Gastrocnemius medialis (tissue), 4 donors: Measurements from ENCODE around the gene FGF9. TPM values are rescaled to one million over a fixed set of nuclear protein-coding genes. Genes with fewer than 3 reads are reported as not detected.

ENCODE experiments used
- ATAC-seq, 2 donors: fragments of 150-250 bp; one replicate each; pipeline ENCODE4 v1.9.1; 2016
- DNase-seq, 2 donors: peaks; one replicate each; pipeline ENCODE4 v3.0.0-alpha.2; 2019
- H3K27ac ChIP-seq, 4 donors: fragments of 200-600 bp; sonication (generic); 1 replicate in 1 of 4; 2 replicates in 3 of 4; pipeline ENCODE4 v1.5.1; 2016 to 2018; ENCODE audit warnings: mild to moderate bottlenecking in 2 of 4, moderate library complexity in 1 of 4
- H3K27me3 ChIP-seq, 3 donors: fragments of 200-600 bp; sonication (generic) in 2 of 3; 1 replicate in 1 of 3; 2 replicates in 2 of 3; pipeline versions ENCODE4 v1.5.1 to v1.6.0; 2016 to 2019; ENCODE audit warnings: mild to moderate bottlenecking in 1 of 3, moderate library complexity in 1 of 3
- H3K36me3 ChIP-seq, 2 donors: fragments of 200-600 bp; sonication (generic) in 1 of 2; one replicate each; pipeline ENCODE4 v1.5.1; 2017 to 2018
- H3K4me1 ChIP-seq, 2 donors: fragments of 200-600 bp; sonication (generic) in 1 of 2; one replicate each; pipeline ENCODE4 v1.5.1; 2016 to 2017; ENCODE audit warnings: mild to moderate bottlenecking in 2 of 2
- H3K4me3 ChIP-seq, 4 donors: fragments of 200-600 bp; sonication (generic) in 3 of 4; 1 replicate in 1 of 4; 2 replicates in 3 of 4; pipeline ENCODE4 v1.5.1; 2016 to 2019; ENCODE audit warnings: mild to moderate bottlenecking in 2 of 4
- H3K9me3 ChIP-seq, 3 donors: fragments of 200-600 bp; sonication (generic) in 2 of 3; 1 replicate in 1 of 3; 2 replicates in 2 of 3; pipeline ENCODE4 v1.5.1; 2016 to 2019
- POLR2A ChIP-seq, 2 donors: fragments of 450-650 bp; IDR thresholded peaks; one replicate each; pipeline ENCODE4 v1.6.1; 2017; ENCODE audit warnings: antibody characterized with exemption in 2 of 2, mild to moderate bottlenecking in 2 of 2, moderate library complexity in 2 of 2
- in situ Hi-C, 4 donors: fragments of 200-750 bp; cut with MboI; loops; one replicate each; pipeline versions ENCODE4 v1.15.0 to v1.8.0; 2017; ENCODE audit warnings: low sequenced_read_pairs in 4 of 4
- intact Hi-C: fragments of 100-400 bp; cut with DNase I; formaldehyde crosslinking; loops from one replicate; pipeline ENCODE4 v1.15.1; 2023; ENCODE audit warnings: low total_unique reads
- total RNA-seq, 4 donors: library from RNA; depleted of rRNA; stranded (reverse); fragments of >200 nt; gene quantifications; one replicate each; pipeline versions ENCODE4 v1.1.0 to v1.2.3, GENCODE V29; 2016
- TF ChIP-seq, protein P1 (sequence below), 5 experiments: fragments of 450-650 bp in 3 of 5; fragments of 200-600 bp in 2 of 5; sonication (generic) in 2 of 5; IDR thresholded peaks in 4 of 5; conservative IDR thresholded peaks in 1 of 5; 1 replicate in 4 of 5; 2 replicates in 1 of 5; pipeline ENCODE4 v1.5.1; 2016 to 2019; ENCODE audit warnings: antibody characterized with exemption in 5 of 5, mild to moderate bottlenecking in 3 of 5, moderate library complexity in 3 of 5

FGF9 gene
- total RNA-seq, 4 donors from 2014 or later: 0.16 to 0.38 (median 0.25) TPM; not detected in 1

DNA sequence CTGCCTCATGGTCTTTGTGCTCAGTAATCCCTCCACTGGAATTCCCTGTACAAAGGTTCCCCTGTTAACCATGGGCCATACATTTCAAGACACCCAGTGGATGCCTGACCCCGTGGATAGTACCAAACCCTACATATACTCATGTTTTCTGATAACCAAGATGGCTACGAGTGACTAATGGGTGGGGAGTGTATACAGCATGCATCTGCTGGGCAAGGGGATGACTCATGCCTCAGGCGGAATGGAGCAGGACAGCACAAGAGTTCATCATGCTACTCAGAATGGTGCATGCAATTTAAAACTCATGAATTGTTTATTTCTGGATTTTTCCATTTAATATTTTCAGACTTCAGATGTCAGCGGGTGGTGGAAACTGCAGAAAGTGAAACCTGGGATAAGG lies 13.3 kb upstream of the FGF9 start:
- Histone ChIP-seq H3K27ac (no peak overlapping the region), H3K4me1 (no peaks in the 10 kb centered on the region), H3K9me3 (no peaks in the 10 kb centered on the region), H3K4me3 (no peak overlapping the region), H3K27me3 (no peaks in the 10 kb centered on the region), H3K36me3 (no peaks in the 10 kb centered on the region)
- ATAC-seq: no peak
- TF ChIP-seq, protein P1, sequence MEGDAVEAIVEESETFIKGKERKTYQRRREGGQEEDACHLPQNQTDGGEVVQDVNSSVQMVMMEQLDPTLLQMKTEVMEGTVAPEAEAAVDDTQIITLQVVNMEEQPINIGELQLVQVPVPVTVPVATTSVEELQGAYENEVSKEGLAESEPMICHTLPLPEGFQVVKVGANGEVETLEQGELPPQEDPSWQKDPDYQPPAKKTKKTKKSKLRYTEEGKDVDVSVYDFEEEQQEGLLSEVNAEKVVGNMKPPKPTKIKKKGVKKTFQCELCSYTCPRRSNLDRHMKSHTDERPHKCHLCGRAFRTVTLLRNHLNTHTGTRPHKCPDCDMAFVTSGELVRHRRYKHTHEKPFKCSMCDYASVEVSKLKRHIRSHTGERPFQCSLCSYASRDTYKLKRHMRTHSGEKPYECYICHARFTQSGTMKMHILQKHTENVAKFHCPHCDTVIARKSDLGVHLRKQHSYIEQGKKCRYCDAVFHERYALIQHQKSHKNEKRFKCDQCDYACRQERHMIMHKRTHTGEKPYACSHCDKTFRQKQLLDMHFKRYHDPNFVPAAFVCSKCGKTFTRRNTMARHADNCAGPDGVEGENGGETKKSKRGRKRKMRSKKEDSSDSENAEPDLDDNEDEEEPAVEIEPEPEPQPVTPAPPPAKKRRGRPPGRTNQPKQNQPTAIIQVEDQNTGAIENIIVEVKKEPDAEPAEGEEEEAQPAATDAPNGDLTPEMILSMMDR (IDR thresholded peaks at IDR 0.05 in 4 of 5, conservative IDR thresholded peaks at IDR 0.05 in 1 of 5): no peak
- no peak for TF ChIP-seq POLR2A (IDR thresholded peaks at IDR 0.05)
- no peak for DNase-seq
- in situ Hi-C loops (no loop called here), intact Hi-C loops (no loop called here)

DNA sequence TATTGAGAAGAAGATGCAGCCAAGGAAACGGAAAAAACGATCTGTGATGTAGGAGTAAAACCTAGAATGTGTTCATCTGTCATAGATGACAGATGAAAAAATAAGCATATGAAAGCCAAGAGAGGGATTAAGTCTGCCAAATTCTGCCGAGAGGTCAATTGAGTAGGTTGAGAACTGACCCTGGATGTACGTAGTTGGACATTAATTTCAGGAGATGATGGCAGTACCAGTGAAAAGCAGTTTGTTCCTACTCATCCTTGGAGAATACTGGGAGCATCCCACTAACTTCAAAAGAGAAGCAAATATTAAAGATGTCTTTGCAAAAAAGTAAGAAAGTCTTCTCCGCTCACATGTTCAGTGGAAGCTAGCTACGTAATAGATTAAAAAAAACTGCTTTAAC lies 11.8 kb upstream of the FGF9 start:
- Histone ChIP-seq H3K36me3 (no peaks in the 10 kb centered on the region), H3K4me1 (no peaks in the 10 kb centered on the region), H3K4me3 (no peak overlapping the region), H3K9me3 (no peaks in the 10 kb centered on the region), H3K27ac (no peak overlapping the region), H3K27me3 (no peaks in the 10 kb centered on the region)
- intact Hi-C loops (no loop called here), in situ Hi-C loops (no loop called here)
- DNase-seq (no peak), ATAC-seq (no peak)
- TF ChIP-seq, protein P1 (IDR thresholded peaks at IDR 0.05 in 4 of 5, conservative IDR thresholded peaks at IDR 0.05 in 1 of 5): no peak
- TF ChIP-seq POLR2A (IDR thresholded peaks at IDR 0.05): no peak

DNA sequence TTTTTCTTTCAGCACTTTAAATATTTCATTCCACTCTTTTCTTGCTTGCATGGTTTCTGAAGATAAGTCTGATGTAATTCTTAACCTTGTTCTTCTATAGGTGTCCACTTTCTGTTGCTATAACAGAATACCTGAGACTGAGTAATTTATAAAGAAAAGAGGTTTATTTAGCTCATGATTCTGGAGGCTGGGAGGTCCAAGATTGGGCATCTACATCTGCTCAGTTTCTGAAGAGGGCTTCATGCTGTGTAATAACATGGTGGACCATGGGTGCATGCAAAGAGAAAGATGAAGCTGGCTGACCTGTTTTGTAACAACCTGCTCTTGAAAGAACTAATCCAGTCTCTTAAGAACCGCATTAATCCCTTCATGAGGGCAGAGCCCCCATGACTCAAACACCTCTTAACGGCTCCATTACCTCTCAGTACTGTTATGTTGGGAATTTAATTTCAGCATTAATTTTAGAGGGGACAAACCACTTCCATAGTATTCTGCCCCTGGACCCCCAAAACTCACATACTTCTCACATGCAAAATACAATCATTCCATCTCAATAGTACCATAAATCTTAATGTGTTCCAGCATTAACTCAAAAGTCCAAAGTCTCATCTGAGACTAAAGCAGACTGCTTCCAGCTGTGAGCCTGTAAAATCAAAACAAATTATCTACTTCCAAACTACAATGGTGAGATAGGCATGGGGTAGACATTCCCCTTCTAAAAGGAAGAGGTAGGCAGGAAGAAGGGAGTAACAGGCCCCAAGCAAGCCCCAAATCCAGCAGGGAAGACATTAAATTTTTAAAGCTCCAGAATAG lies 9.6 kb upstream of the FGF9 start:
- ATAC-seq (no peak), DNase-seq (no peak)
- H3K4me3 ChIP-seq: no peak overlapping the region
- H3K27ac ChIP-seq: no peak overlapping the region
- no peaks in the 10 kb centered on the region for H3K9me3 ChIP-seq
- peaks cover 0 to 5% (median 4%) of the 10 kb centered on the region in 3 donors for H3K27me3 ChIP-seq
- H3K36me3 ChIP-seq: no peaks in the 10 kb centered on the region
- intact Hi-C loops (no loop called here), in situ Hi-C loops (no loop called here)
- TF ChIP-seq, protein P1 (IDR thresholded peaks at IDR 0.05 in 4 of 5, conservative IDR thresholded peaks at IDR 0.05 in 1 of 5): no peak
- no peak for TF ChIP-seq POLR2A (IDR thresholded peaks at IDR 0.05)
- H3K4me1 ChIP-seq: no peaks in the 10 kb centered on the region

DNA sequence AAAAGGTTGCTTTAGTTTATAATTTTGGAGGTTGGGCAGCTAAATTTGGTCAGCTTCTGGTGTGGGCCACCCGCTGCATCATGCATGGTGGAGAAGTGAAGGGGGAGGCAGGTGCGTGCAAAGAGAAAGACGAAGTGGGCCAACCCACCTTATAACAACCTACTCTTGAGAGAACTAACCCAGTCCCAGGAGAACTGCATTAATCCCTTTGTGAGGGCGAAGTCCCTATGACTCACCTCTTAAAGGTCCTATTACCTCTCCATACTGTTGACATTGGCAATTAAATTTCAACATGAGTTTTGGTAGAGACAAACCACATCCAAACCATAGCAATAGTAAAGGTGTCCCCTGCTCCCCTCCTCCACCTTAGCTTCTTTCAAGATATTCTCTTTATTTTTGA lies 7.7 kb upstream of the FGF9 start:
- TF ChIP-seq, protein P1 (IDR thresholded peaks at IDR 0.05 in 4 of 5, conservative IDR thresholded peaks at IDR 0.05 in 1 of 5): no peak
- TF ChIP-seq POLR2A (IDR thresholded peaks at IDR 0.05): no peak
- no peak for ATAC-seq
- no peak for DNase-seq
- Histone ChIP-seq H3K36me3 (no peaks in the 10 kb centered on the region), H3K9me3 (no peaks in the 10 kb centered on the region), H3K27me3 (peaks cover 0 to 13% (median 7%) of the 10 kb centered on the region in 3 donors), H3K4me1 (no peaks in the 10 kb centered on the region), H3K4me3 (no peak overlapping the region), H3K27ac (no peak overlapping the region)
- intact Hi-C loops (no loop called here), in situ Hi-C loops (no loop called here)
